Liver (tissue), 9 donors: Measurements from ENCODE around the gene ZDHHC19. TPM values are rescaled to one million over a fixed set of nuclear protein-coding genes. Genes with fewer than 3 reads are reported as not detected.
"Not testable (repeated sequence)": the region's sequence is repeated elsewhere in the genome, so short reads cannot be mapped to it uniquely, and the experiment has no call there.

Experiments used
- DNase-seq: peaks from one replicate; pipeline ENCODE4 v3.0.0-alpha.2; 2017; ENCODE audit warnings: low spot score
- H3K27ac ChIP-seq, 2 donors: one replicate each; pipeline ENCODE4 v1.7.0; 2013; ENCODE audit warnings: inconsistent platforms in 2 of 2, low read length in 2 of 2, control low read depth in 1 of 2, low read depth in 1 of 2, mild to moderate bottlenecking in 1 of 2
- H3K27me3 ChIP-seq, 4 donors: one replicate each; pipeline versions ENCODE4 v1.6.1 to v1.7.0; 2013; ENCODE audit warnings: low read length in 3 of 4, inconsistent platforms in 1 of 4, mild to moderate bottlenecking in 1 of 4, moderate library complexity in 1 of 4; ENCODE audit not compliant: control insufficient read depth in 4 of 4, insufficient read depth in 4 of 4
- H3K36me3 ChIP-seq, 4 donors: one replicate each; pipeline versions ENCODE4 v1.6.1 to v1.7.0; 2013; ENCODE audit warnings: low read length in 3 of 4, mild to moderate bottlenecking in 3 of 4, low read depth in 1 of 4, moderate library complexity in 1 of 4; ENCODE audit not compliant: control insufficient read depth in 4 of 4, insufficient read depth in 3 of 4
- H3K4me1 ChIP-seq, 4 donors: one replicate each; pipeline versions ENCODE4 v1.6.1 to v1.7.0; 2013; ENCODE audit warnings: low read length in 3 of 4, mild to moderate bottlenecking in 3 of 4, moderate library complexity in 1 of 4; ENCODE audit not compliant: control insufficient read depth in 4 of 4, insufficient read depth in 4 of 4
- H3K4me3 ChIP-seq, 3 donors: one replicate each; pipeline versions ENCODE4 v1.6.1 to v1.7.0; 2013; ENCODE audit warnings: low read length in 3 of 3, control low read depth in 1 of 3, low read depth in 1 of 3, mild to moderate bottlenecking in 1 of 3
- H3K9ac ChIP-seq, 2 donors: one replicate each; pipeline ENCODE4 v1.7.0; 2013; ENCODE audit warnings: low read length in 2 of 2, mild to moderate bottlenecking in 2 of 2, moderate library complexity in 2 of 2, control low read depth in 1 of 2, low read depth in 1 of 2
- H3K9me3 ChIP-seq, 4 donors: one replicate each; pipeline versions ENCODE4 v1.6.1 to v1.7.0; 2013; ENCODE audit warnings: low read length in 3 of 4; ENCODE audit not compliant: control insufficient read depth in 4 of 4
- CTCF ChIP-seq: fragments of 150-350 bp; IDR thresholded peaks from 2 replicates; pipeline ENCODE4 v1.5.1; 2017; ENCODE audit warnings: improper control_type of control experiment, low read depth, low read length; ENCODE audit not compliant: missing input control
- EGR1 ChIP-seq, 2 donors: IDR thresholded peaks; 2 replicates each; pipeline ENCODE4 v1.6.1; 2016 to 2018; ENCODE audit warnings: antibody characterized with exemption in 2 of 2, low read depth in 2 of 2
- FOXA1 ChIP-seq: IDR thresholded peaks from 2 replicates; pipeline ENCODE4 v1.6.1; 2016; ENCODE audit warnings: antibody characterized with exemption
- FOXA2 ChIP-seq: IDR thresholded peaks from 2 replicates; pipeline ENCODE4 v1.6.1; 2016; ENCODE audit warnings: antibody characterized with exemption
- GABPA ChIP-seq, 2 donors: IDR thresholded peaks in 1 of 2; conservative IDR thresholded peaks in 1 of 2; 2 replicates each; pipeline ENCODE4 v1.6.1; 2016; ENCODE audit warnings: antibody characterized with exemption in 2 of 2, mild to moderate bottlenecking in 1 of 2, moderate library complexity in 1 of 2
- HNF4A ChIP-seq, 2 donors: conservative IDR thresholded peaks; 2 replicates each; pipeline ENCODE4 v1.6.1; 2016; ENCODE audit warnings: antibody characterized with exemption in 2 of 2, mild to moderate bottlenecking in 2 of 2
- HNF4G ChIP-seq: IDR thresholded peaks from 2 replicates; pipeline ENCODE4 v1.6.1; 2016; ENCODE audit warnings: antibody characterized with exemption
- JUND ChIP-seq, 2 donors: IDR thresholded peaks; 2 replicates each; pipeline ENCODE4 v1.6.1; 2016; ENCODE audit warnings: antibody characterized with exemption in 2 of 2
- MAX ChIP-seq: IDR thresholded peaks from 2 replicates; pipeline ENCODE4 v1.6.1; 2016; ENCODE audit warnings: antibody characterized with exemption
- NR2F2 ChIP-seq: IDR thresholded peaks from 2 replicates; pipeline ENCODE4 v1.6.1; 2016; ENCODE audit warnings: antibody characterized with exemption
- RAD21 ChIP-seq, 2 donors: IDR thresholded peaks; 2 replicates each; pipeline ENCODE4 v1.6.1; 2016; ENCODE audit warnings: antibody characterized with exemption in 2 of 2, mild to moderate bottlenecking in 2 of 2
- RXRA ChIP-seq, 2 donors: IDR thresholded peaks; 2 replicates each; pipeline ENCODE4 v1.6.1; 2017 to 2018; ENCODE audit warnings: antibody characterized with exemption in 2 of 2, mild to moderate bottlenecking in 1 of 2
- SP1 ChIP-seq: IDR thresholded peaks from 2 replicates; pipeline ENCODE4 v1.6.1; 2018; ENCODE audit warnings: antibody characterized with exemption, mild to moderate bottlenecking
- TAF1 ChIP-seq: conservative IDR thresholded peaks from 2 replicates; pipeline ENCODE4 v1.6.1; 2016; ENCODE audit warnings: antibody characterized with exemption, mild to moderate bottlenecking
- YY1 ChIP-seq: IDR thresholded peaks from 2 replicates; pipeline ENCODE4 v1.6.1; 2016; ENCODE audit warnings: antibody characterized with exemption, mild to moderate bottlenecking
- WGBS: extraction: QIAGEN DNeasy Blood & Tissue Kit; methylation state at CpG from one replicate; pipeline ENCODE4 v1.1.7; 2013; 5-methylcytosine and 5-hydroxymethylcytosine counted together
- polyA plus RNA-seq, 2 donors: library from polyadenylated mRNA; stranded (reverse) in 1 of 2; unstranded in 1 of 2; fragments of 200-250 nt in 1 of 2; fragments of >200 nt in 1 of 2; fragmentation: Nextera tagmentation in 1 of 2; extraction: Ambion mirVana in 1 of 2; gene quantifications; one replicate each; pipeline versions ENCODE4 v1.2.1 to v1.2.3, GENCODE V29; 2013 to 2015
- total RNA-seq, 2 donors: library from RNA; depleted of rRNA; stranded (reverse); fragments of >200 nt; gene quantifications; one replicate each; pipeline ENCODE4 v1.2.3, GENCODE V29; 2014
- TF ChIP-seq, protein P1 (sequence below): IDR thresholded peaks from 2 replicates; pipeline ENCODE4 v1.6.1; 2016; ENCODE audit warnings: antibody characterized with exemption
- TF ChIP-seq, protein P2 (sequence below): IDR thresholded peaks from 2 replicates; pipeline ENCODE4 v1.6.1; 2016; ENCODE audit warnings: antibody characterized with exemption, mild to moderate bottlenecking
- TF ChIP-seq, protein P3 (sequence below): IDR thresholded peaks from 2 replicates; pipeline ENCODE4 v1.6.1; 2016; ENCODE audit warnings: antibody characterized with exemption
- donor health status: healthy.
- donor health status: healthy.
- donor health status: healthy.
- donor health status: healthy.
- donor health status: healthy.

ZDHHC19 gene
- total and polyA plus RNA-seq, 4 donors, result 0.42 to 1.5 (median 0.81) TPM

GRCh38 chr3:196246612-196247308, 35.6 kb upstream of the ZDHHC19 start:
- no peak overlapping the region for H3K4me3 ChIP-seq
- H3K36me3 ChIP-seq, result peaks cover 2 to 28% (median 26%) of the 10 kb centered on the region in 4 donors
- no peaks in the 10 kb centered on the region for H3K27me3 ChIP-seq
- no peak overlapping the region for H3K27ac ChIP-seq
- DNase-seq, result no peak
- H3K4me1 ChIP-seq, result no peaks in the 10 kb centered on the region
- TF ChIP-seq RXRA (IDR thresholded peaks at IDR 0.05) (no peak), HNF4G (no peak), RAD21 (IDR thresholded peaks at IDR 0.05) (no peak), GABPA (IDR thresholded peaks at IDR 0.05 in 1 of 2, conservative IDR thresholded peaks at IDR 0.05 in 1 of 2) (no peak), HNF4A (conservative IDR thresholded peaks at IDR 0.05) (no peak), JUND (IDR thresholded peaks at IDR 0.05) (no peak), NR2F2 (no peak), FOXA1 (no peak)
- H3K9ac ChIP-seq, result no peak overlapping the region
- no peaks in the 10 kb centered on the region for H3K9me3 ChIP-seq
- 89% methylated on average over 13 of the region's 13 CpGs for whole genome bisulfite sequencing

GRCh38 chr3:196244166-196244565, 33.0 kb upstream of the ZDHHC19 start:
- H3K4me3 ChIP-seq, H3K9me3 ChIP-seq, H3K9ac ChIP-seq, H3K27ac ChIP-seq, H3K4me1 ChIP-seq, H3K27me3 ChIP-seq, DNase-seq: not testable (repeated sequence)
- peaks cover 3 to 38% (median 34%) of the 10 kb centered on the region in 4 donors for H3K36me3 ChIP-seq
- 99% methylated on average over 34 of the region's 34 CpGs for WGBS

- 97% methylated on average over 8 of the region's 8 CpGs for WGBS
- Histone ChIP-seq H3K4me3 (no peak overlapping the region), H3K27ac (no peak overlapping the region), H3K4me1 (no peaks in the 10 kb centered on the region), H3K9ac (no peak overlapping the region), H3K36me3 (peaks cover 7 to 47% (median 41%) of the 10 kb centered on the region in 4 donors), H3K9me3 (no peaks in the 10 kb centered on the region), H3K27me3 (no peaks in the 10 kb centered on the region)
- no peak for TF ChIP-seq EGR1 (IDR thresholded peaks at IDR 0.05; ENCODE audit: low read depth in 2 of 2)
- no peak for TF ChIP-seq TAF1
- TF ChIP-seq, protein P1, sequence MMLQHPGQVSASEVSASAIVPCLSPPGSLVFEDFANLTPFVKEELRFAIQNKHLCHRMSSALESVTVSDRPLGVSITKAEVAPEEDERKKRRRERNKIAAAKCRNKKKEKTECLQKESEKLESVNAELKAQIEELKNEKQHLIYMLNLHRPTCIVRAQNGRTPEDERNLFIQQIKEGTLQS, result no peak
- no peak for TF ChIP-seq RXRA (IDR thresholded peaks at IDR 0.05)
- TF ChIP-seq, protein P2, sequence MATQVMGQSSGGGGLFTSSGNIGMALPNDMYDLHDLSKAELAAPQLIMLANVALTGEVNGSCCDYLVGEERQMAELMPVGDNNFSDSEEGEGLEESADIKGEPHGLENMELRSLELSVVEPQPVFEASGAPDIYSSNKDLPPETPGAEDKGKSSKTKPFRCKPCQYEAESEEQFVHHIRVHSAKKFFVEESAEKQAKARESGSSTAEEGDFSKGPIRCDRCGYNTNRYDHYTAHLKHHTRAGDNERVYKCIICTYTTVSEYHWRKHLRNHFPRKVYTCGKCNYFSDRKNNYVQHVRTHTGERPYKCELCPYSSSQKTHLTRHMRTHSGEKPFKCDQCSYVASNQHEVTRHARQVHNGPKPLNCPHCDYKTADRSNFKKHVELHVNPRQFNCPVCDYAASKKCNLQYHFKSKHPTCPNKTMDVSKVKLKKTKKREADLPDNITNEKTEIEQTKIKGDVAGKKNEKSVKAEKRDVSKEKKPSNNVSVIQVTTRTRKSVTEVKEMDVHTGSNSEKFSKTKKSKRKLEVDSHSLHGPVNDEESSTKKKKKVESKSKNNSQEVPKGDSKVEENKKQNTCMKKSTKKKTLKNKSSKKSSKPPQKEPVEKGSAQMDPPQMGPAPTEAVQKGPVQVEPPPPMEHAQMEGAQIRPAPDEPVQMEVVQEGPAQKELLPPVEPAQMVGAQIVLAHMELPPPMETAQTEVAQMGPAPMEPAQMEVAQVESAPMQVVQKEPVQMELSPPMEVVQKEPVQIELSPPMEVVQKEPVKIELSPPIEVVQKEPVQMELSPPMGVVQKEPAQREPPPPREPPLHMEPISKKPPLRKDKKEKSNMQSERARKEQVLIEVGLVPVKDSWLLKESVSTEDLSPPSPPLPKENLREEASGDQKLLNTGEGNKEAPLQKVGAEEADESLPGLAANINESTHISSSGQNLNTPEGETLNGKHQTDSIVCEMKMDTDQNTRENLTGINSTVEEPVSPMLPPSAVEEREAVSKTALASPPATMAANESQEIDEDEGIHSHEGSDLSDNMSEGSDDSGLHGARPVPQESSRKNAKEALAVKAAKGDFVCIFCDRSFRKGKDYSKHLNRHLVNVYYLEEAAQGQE, result no peak
- TF ChIP-seq SP1, result no peak
- TF ChIP-seq RAD21 (IDR thresholded peaks at IDR 0.05), result no peak
- TF ChIP-seq CTCF, result no peak
- TF ChIP-seq FOXA1, result no peak
- no peak for TF ChIP-seq FOXA2
- TF ChIP-seq GABPA (IDR thresholded peaks at IDR 0.05 in 1 of 2, conservative IDR thresholded peaks at IDR 0.05 in 1 of 2), result no peak
- TF ChIP-seq, protein P3, sequence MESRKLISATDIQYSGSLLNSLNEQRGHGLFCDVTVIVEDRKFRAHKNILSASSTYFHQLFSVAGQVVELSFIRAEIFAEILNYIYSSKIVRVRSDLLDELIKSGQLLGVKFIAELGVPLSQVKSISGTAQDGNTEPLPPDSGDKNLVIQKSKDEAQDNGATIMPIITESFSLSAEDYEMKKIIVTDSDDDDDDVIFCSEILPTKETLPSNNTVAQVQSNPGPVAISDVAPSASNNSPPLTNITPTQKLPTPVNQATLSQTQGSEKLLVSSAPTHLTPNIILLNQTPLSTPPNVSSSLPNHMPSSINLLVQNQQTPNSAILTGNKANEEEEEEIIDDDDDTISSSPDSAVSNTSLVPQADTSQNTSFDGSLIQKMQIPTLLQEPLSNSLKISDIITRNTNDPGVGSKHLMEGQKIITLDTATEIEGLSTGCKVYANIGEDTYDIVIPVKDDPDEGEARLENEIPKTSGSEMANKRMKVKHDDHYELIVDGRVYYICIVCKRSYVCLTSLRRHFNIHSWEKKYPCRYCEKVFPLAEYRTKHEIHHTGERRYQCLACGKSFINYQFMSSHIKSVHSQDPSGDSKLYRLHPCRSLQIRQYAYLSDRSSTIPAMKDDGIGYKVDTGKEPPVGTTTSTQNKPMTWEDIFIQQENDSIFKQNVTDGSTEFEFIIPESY, result no peak
- no peak for TF ChIP-seq HNF4G
- no peak for TF ChIP-seq YY1
- no peak for TF ChIP-seq HNF4A (conservative IDR thresholded peaks at IDR 0.05)
- TF ChIP-seq NR2F2, result no peak
- TF ChIP-seq MAX, result no peak
- no peak for TF ChIP-seq JUND (IDR thresholded peaks at IDR 0.05)
- no peak for DNase-seq
Observed at GRCh38 chr3:196241704-196242103, 30.5 kb upstream of the ZDHHC19 start.
